Skin epidermis (tissue), 12 donors: ENCODE data around the gene JOSD1.

Source experiments
- H3K27ac ChIP-seq, 21 experiments: fragments of 200-600 bp; sonication (generic) in 11 of 21; one replicate each; pipeline ENCODE4 v1.5.0; 2020; ENCODE audit warnings: mild to moderate bottlenecking in 3 of 21, inconsistent platforms in 2 of 21, moderate library complexity in 2 of 21
- H3K4me3 ChIP-seq, 7 experiments: fragments of 200-600 bp; sonication (generic) in 2 of 7; one replicate each; pipeline ENCODE4 v1.5.0; 2020; ENCODE audit warnings: inconsistent platforms in 2 of 7, mild to moderate bottlenecking in 2 of 7, moderate library complexity in 1 of 7

The JOSD1 gene

GRCh38 chr22:38717244-38717643, 16.5 kb upstream of the JOSD1 start:
- no peak overlapping the region for H3K4me3 ChIP-seq
- peak overlapping the region in 1 of 21 experiments; percentile 32 for H3K27ac ChIP-seq

- H3K27ac ChIP-seq = no peak overlapping the region
- no peak overlapping the region for H3K4me3 ChIP-seq
These were observed 16.1 kb upstream of the JOSD1 start for GRCh38 chr22:38716826-38717225.

DNA sequence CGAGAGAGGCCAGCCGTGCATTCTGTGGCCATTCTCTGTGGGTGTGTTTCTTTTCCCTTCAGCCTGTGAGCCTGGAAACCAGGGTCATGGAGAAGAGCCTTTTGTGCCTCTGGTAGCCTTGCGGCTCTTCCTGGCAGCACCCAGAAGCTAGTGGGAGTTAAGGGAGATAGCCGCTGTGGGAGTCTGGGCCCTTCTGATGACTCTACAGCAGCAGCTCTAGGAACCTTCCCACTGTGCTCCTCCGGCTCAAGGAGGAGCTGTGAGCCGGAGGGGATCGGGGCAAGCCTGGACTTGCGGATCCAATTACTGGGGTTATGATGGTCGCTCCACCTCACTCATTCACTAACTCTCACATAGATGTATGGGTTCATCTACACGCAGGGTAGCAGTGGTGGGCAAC, 15.5 kb upstream of the JOSD1 start:
- Histone ChIP-seq H3K4me3 (no peak overlapping the region), H3K27ac (no peak overlapping the region)

GRCh38 chr22:38715852-38716251, 15.1 kb upstream of the JOSD1 start:
- Histone ChIP-seq H3K27ac (no peak overlapping the region), H3K4me3 (no peak overlapping the region)

DNA sequence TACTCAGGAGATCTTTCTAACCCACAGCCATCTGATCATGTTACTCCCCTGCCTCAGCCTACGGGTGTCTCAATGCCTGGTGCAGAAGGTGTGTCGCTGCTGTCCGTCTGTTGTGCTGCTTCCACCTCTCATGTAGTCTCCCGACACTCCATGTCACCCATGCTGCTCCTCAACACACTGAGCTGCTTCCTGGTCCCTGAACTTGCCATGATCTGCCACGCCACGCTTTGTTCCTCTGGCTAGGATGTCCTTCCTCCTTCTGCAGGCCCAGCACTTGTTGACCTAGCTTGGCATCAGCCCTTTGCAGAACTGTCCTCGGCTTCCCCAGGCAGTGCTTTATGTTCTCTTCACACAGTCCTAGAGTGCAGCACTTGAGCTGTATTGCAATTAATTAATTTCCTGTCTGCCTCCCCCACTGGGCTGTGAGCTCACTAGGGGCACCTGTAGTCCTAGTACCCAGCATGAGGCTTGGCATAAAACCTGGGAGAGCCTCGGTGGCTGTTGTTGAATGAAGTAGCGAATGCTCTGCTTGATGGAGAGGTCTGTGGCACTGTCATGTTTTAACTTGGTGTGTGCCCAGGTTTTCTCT, 14.5 kb upstream of the JOSD1 start:
- Histone ChIP-seq H3K4me3 (no peak overlapping the region), H3K27ac (peak overlapping the region in 1 of 21 experiments; percentile 21)

- H3K4me3 ChIP-seq = no peak overlapping the region
- no peak overlapping the region for H3K27ac ChIP-seq
These were observed 13.2 kb upstream of the JOSD1 start for GRCh38 chr22:38713921-38714320.

GRCh38 chr22:38712486-38713207, 11.9 kb upstream of the JOSD1 start:
- H3K27ac ChIP-seq = no peak overlapping the region
- H3K4me3 ChIP-seq = no peak overlapping the region

DNA sequence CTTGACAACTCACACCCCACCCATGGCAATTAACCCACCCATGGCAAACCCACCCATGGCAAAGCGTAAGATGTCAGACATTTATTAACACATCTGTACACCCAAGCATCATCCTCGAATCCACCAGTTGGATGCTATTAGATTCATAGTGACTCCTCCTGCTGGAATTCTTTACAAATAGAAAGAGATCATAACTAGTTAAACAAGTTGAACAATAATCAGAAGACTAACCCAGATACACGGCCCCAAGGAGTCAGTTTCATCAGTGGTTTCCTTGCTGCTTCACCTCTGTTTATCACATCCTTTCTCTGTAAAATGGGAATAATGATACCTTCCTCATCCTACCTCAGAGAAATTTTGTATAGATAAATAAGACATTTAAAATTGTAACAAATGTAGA, 10.1 kb upstream of the JOSD1 start:
- H3K27ac ChIP-seq = no peak overlapping the region
- H3K4me3 ChIP-seq = no peak overlapping the region

- H3K27ac ChIP-seq = no peak overlapping the region
- H3K4me3 ChIP-seq = no peak overlapping the region
These were observed 9.6 kb upstream of the JOSD1 start for GRCh38 chr22:38710351-38710750.

- Histone ChIP-seq H3K4me3 (no peak overlapping the region), H3K27ac (no peak overlapping the region)
These were observed 8.6 kb upstream of the JOSD1 start for GRCh38 chr22:38709306-38709705.

DNA sequence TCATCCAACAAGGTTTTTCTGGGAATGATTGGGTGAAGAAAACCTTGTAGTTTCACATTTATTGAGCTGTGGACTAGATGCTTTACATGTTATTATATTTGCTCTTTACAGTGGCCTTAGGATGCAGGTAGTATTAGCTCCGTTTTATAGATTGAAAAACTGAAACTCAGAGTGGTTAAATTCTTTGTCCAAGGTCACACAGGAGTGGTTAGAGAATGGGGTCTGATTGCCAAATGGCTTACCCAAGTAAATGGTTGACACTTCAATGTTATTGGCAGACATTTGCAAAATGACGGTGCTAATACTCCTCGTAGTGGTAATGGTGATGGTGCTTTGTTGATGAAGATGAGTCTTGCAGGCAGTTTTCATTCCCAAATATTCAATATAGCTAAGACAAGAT, 7.2 kb upstream of the JOSD1 start:
- Histone ChIP-seq H3K27ac (no peak overlapping the region), H3K4me3 (no peak overlapping the region)

DNA sequence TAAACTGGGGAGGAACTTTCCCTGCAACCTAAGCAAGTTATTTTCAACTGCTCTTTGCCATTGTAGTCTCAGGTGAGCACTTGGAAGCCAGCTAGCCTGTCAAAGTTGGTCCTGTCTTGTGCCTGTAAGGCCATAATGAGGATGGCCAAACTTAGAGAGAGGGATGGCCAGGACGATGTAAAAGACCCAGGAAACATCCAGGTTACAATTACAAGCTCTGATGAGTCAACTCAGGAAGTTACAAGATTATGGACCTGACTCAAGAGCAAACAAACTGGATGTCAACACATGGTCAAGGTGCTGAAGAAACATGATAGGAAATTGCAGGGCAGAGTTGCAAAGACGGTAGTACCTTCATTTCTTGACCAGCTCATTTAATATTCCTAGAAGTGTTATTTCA, 6.6 kb upstream of the JOSD1 start:
- Histone ChIP-seq H3K4me3 (peak overlapping the region in 5 of 7 experiments; percentile 88 to 99 (median 93)), H3K27ac (peak overlapping the region in 15 of 21 experiments; percentile 92 to 100 (median 97))

GRCh38 chr22:38706901-38707195, 6.1 kb upstream of the JOSD1 start:
- H3K27ac ChIP-seq = peak overlapping the region in 20 of 21 experiments; percentile 90 to 100 (median 97)
- H3K4me3 ChIP-seq = peak overlapping the region; percentile 75 to 99 (median 93)

DNA sequence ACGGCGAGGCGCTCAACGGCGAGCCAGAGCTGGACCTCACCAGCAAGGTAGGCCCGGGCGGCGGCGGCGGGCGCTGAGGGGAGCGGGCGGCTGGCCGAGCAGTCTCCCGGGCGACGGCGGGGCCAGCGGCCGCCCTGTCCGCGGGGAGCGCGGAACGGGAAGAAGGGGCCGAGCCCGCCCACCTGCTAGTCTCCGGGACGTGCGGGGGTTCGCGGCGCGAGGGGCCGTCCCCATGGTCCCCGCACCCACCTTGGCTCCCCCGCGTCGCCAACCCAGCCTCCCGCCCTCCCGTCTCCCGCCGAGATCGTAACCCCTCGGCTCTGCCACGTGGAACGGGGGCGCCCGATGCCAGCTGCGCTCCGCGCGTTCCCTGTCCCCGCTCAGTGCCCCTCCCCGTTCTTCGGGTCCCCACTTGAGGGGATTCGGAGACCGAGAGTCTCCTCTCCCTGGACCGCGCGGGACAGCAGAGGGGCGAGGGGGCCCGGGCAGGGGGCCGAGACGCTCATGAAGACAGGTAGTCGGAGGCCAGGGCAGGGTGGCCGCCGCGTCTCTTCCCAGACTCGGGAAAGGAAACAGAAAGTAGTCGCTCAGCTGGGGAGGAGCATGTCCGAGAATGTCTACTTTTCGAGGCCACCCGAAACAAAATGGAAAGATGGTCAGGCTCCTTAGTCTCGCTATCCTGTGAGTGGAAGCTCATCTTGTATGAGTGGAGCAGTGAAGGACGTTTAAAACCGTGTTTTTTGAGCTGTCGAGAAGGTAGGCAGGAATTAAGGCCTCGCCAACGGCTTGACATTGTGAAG, 5.6 kb upstream of the JOSD1 start:
- peak overlapping the region; percentile 88 to 100 (median 97) for H3K27ac ChIP-seq
- peak overlapping the region; percentile 75 to 99 (median 93) for H3K4me3 ChIP-seq

- Histone ChIP-seq H3K4me3 (peak within 1 kb of the TSS; percentile 75 to 99 (median 93)), H3K27ac (peak within 1 kb of the TSS; percentile 88 to 100 (median 97))
These were observed 4.7 kb upstream of the JOSD1 start, which contains the start of gene GTPBP1 for GRCh38 chr22:38705235-38706100. GTPBP1 (plus strand) TSS chr22:38705944; CDS start chr22:38705956, 12 bp downstream.

DNA sequence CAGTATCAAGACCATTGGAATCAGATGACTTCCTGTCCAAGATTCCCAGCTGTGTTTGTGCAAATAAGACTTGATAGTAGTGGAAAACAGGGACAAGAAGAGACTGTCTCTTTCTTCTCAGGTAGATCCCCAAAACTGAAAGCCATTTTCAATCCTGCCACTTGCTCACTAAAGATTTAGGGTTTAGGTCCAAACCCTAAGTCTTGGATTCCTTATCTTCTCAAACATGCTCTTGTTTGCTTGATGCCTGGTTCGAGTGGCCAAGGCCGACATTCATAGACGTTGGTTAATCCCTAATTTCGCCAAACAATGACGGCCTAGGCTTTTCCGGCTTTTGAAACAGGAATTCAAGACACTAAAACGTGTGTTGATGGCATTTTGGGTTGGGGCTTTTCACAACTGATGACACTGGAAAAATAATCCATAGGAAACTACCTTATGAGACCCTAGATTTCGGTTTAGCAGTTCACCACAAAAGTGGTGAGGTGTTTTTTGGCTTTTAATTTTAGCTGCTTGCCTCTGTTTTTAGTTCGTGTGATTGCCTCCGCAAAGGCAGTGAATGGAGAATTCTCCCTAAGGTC, 4.0 kb upstream of the JOSD1 start:
- peak overlapping the region in 4 of 7 experiments; percentile 14 to 93 (median 23) for H3K4me3 ChIP-seq

DNA sequence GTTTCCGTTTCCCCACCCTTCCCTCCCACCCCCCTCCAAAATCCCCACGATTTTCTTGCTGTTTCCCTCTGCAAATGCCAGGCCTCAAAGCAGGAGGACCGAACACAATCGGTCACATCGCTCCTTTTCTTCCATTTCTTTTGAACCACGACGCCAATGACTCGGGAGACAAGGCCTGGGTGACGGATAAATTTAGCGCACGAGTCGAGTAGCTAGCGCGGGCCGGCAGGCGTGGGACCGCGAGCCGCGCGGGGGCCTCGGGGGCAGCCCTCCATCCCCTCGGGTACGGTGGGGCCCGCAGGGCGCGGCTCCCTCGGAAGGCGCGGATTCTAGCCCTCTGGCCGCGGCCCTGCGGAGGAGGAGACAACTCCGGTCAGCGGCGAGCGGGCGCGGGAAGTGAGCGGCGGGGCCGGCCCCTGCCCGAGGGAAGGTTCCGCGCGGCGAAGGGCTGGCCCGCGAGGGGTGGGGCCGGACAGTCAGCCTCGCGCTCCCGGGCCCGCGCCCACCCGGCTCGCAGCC, 414 bp downstream of the JOSD1 start:
- peak overlapping the region; percentile 85 to 100 (median 95) for H3K27ac ChIP-seq

More for the DNA sequence above, 4.0 kb upstream of the JOSD1 start:
- peak overlapping the region in 20 of 21 experiments; percentile 2 to 99 (median 73) for H3K27ac ChIP-seq

DNA sequence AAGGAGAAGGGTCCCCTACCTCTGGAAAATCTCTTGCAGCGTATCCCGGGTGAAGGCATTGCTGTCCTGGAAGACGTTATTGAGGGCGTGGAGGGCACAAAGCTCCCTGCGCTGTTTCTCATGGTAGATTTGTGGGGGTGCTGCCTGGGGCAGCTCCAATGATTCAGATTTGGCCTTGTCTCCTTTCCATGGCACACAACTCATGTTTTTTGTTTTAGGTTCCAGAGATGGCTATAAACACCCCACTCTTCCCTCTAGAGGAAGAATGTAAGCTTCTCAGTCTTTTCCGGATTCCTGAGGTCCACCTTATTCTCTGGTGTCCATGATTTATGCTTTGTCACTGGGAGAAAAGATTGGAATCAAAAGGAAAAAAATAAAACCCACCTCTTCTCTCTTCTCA, 959 bp downstream of the JOSD1 start:
- H3K4me3 ChIP-seq = peak overlapping the region; percentile 57 to 80 (median 74)
- H3K27ac ChIP-seq = peak overlapping the region in 20 of 21 experiments; percentile 54 to 100 (median 95)

More for the DNA sequence above, 414 bp downstream of the JOSD1 start:
- H3K4me3 ChIP-seq = peak overlapping the region; percentile 57 to 80 (median 74)

DNA sequence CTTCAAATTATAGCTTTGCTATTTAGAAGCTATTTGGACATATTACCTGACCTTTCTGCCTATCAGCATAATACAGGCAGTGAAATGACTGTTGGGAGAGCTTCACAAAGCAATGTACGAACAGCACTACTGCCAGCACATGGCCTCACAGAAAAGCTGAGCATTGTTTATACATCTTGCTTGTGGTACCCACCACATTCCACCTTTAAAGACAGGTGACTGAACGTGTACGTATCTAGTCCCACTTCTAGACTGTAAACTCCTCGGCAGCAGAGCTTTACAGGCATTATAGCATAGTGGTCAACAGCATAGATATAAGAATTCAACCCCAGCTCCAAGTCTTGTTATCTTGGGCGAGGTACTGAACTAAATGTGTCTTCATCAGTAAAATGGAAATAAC, 1.6 kb downstream of the JOSD1 start:
- Histone ChIP-seq H3K4me3 (peak overlapping the region; percentile 57 to 80 (median 74)), H3K27ac (peak overlapping the region in 15 of 21 experiments; percentile 92 to 100 (median 96))
